Activated effector memory CD4-positive, alpha-beta T cell treated with anti-CD3 and anti-CD28 coated beads, Interleukin-2, amount 50 U/mL, for 16 hours (primary cell): ENCODE results near the gene LOXL3.
"Not testable (repeated sequence)": the region's sequence is repeated elsewhere in the genome, so short reads cannot be mapped to it uniquely, and the experiment has no call there.

Experiments
- DNase-seq: peaks from one replicate; pipeline ENCODE4 v3.0.0-alpha.2; 2020

Gene LOXL3

DNA sequence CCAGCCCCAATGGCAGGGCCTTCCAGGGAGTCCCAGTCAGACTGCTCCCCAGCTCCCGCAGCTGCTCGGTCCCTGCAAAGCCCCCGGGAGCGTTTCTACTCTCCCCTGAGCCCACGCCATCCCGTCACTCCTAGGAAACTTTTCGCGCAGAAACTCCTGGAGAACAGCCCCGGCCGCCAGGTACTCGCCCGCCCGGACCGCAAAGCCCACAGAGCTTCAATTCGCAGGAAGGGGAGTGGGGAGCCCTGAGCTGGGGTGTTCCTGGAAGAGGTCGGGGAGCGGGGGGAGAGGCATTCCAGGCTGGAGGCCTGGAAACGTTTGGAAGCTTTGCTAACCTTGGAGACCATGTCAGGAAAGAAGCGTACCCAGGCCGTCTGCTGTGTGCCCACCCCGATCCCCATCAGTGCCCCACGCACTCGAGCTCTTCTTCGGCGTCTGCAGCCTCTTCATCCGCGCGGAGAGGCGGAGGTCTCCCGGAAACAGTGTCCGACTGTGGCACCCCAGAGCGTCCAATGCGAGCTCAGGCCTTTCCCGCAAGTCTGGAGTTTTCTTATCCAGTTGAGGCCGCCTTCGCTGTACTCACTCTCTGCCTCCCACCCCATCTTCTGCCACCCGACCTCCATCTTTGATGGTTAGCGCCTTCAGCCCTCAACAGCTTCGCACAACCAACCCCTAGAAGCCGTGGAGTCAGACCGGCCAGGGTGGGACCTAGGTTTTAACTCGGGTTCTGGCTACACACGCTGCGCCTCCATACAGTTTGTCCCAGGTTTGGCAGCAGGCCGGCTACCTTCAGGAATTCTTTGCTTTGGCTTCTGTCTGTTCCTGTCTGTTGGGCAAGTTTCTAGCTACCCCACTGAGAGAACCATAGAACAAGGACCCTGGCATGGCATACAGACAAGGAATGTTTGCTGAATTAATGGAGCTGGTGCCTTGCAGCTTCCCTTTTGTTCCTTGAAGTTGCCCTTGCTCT, 50.0 kb downstream of the LOXL3 start:
- DNase-seq, result no peak

DNA sequence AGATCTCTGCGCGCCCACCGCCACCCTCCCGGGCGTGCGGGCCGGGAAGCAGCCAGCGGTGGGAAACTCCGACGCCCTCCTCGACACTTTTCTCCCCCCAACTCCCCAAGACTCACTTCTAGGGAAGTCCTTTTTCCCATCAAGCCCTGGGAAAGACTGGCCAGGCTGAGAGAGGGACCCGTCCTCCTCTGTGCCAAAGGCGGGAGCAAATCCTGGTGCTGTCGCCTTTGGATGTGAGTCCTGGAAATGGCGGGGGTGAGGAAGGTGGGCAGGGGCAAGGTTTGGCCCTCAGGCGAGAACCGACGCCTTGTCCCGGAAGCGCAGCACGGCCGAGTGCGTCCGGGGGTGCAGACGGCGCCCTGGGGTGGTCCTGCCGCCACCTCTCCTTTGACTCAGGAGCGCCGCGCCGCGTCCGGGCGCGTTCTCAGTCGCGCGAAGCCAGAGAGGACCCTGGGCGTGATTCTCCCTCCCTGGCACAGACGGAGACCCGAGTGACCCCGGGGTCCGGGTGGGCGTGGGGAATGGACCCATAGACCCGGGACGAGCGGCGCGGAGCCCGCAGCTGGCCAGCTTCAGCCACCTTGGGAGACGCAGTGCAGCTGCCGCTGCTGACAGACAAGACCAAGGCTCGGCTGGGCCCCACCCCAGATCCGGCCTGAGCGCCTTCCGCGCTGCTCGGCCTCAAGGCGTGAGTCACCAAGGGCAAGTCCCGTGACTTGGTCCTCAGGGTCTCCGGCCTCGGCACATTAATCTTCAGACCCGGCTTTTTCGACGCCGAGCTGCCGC, 50.8 kb downstream of the LOXL3 start:
- DNase-seq, result peak; percentile 82

DNA sequence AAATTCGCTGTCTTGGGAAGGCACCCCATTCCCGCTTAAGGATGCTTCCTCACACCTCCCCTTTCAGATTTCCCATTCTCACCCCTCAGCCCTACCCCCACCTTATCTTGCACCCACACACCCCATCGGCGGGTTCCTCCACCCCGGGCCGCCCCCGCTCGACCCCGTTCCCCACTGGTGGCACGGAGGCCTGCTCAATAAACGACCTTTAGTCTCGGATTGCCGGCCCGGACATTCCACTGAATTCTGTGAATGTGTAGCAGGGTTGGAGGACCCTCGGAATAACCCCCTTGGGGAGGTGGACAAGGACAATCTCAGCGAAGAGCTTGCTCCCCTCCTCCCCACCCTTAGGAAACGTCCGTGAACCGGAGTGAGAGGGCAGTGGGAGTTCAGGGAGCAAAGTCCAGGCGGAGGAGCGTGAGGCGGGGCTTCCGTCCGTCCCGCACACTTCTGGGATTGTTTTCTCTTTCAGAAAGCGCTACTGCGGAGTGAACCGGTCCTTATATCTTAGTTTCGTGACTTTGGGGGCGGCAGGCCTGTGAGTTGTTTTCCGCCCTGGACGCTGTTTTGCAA, 51.5 kb downstream of the LOXL3 start:
- no peak for DNase-seq

DNA sequence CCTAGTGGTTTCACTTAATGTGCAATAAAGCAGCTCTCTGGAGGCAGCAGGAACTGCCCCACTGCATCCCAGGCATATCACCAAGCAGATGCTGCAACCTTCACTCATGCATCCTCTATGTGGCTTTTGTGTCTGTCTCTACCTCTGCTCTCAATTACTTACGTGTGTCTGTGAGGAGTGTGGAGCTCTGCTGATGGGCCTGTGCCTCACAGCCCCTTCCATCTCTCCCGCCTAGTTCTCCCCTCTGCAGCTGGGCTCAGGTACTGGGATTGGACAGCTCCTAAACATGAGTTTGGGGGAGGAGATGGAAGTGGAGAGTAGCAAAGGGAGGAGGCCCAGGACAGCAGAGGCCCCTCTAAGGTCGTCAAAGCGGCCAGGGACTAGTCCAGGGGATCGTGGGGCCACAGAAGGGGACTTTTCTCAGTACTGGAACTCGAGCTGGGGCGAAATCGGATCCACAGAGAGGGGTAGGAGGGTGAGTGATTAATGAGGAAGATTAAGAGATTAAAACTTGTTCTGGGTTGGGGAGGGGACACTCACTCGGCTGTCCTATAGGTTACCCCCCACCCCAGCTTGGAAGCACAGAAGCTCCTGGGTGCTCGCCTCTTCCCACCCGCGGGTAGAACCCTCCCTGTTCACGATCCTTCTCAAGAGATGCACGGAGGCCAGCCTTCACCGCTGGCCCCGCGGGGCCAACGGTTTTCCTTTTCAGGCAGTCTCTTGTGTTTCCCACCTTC, 52.2 kb downstream of the LOXL3 start:
- no peak for DNase-seq

DNA sequence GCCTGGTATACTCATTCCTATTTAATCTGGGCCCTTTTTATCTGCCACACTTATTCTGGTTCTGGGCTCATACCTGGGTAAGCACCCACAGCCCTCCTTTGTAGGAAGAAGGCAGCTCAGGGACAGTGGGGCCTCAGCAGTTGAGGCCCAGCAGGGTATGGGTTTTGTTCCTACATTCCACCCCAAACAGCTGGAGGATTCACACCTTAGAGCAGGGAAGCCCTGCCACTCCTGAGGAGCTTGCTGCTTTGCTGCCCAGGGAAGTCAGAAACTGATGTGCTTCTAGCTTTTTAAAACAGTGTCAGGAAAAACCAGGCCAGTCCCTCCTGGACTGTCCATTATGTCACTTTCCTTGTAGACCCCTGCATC, 53.2 kb downstream of the LOXL3 start:
- no peak for DNase-seq

GRCh38 chr2:74499940-74500577, 53.7 kb downstream of the LOXL3 start:
- no peak for DNase-seq

- peak; percentile 72 for DNase-seq
Measured at GRCh38 chr2:74499267-74499939, 54.3 kb downstream of the LOXL3 start, which contains the start of gene LBX2. LBX2 (minus strand) TSS chr2:74499603; CDS start chr2:74499537, 66 bp downstream.

GRCh38 chr2:74498500-74499266, 55.1 kb downstream of the LOXL3 start:
- DNase-seq, result peak; percentile 65

GRCh38 chr2:74497777-74498499, 55.8 kb downstream of the LOXL3 start:
- peak; percentile 73 for DNase-seq

DNA sequence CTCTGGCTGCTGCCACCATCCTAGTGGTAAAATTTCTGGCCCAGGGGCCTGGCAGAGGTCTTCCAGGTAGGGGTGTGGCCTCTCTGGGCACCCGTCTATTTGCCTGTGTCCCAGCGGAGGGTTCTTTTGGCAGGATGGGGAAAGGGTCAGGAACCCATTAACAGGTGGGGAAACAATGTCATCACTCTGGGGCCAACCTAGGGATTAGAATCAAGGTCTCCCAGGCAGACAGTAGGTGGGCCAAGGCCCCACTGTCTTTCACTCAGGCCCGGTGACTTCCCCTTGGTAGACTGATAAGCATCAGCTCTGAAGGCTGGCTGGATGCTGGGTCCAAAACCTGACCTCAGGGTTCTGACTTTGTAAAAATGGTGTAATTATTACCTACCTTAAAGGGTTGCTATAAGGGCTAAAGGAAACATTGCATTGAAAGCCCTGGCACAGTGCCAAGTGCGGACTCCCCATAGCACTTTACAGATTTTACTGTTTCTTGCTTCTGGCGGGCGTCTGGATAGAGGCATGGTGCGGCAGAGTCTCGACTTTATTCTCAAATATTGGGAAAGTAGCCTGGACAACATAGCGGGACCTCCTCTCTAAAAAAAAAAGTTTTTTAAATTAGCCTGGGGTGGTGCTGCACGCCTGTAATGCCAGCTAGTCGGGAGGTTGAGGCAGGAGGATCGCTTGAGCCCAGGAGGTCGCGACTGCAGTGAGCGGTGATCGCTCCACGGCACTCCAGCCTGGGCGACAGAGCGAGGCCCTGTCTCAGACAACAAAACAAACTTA, 56.6 kb downstream of the LOXL3 start:
- DNase-seq, result no peak

GRCh38 chr2:74495440-74495839, 58.3 kb downstream of the LOXL3 start:
- no peak for DNase-seq

DNA sequence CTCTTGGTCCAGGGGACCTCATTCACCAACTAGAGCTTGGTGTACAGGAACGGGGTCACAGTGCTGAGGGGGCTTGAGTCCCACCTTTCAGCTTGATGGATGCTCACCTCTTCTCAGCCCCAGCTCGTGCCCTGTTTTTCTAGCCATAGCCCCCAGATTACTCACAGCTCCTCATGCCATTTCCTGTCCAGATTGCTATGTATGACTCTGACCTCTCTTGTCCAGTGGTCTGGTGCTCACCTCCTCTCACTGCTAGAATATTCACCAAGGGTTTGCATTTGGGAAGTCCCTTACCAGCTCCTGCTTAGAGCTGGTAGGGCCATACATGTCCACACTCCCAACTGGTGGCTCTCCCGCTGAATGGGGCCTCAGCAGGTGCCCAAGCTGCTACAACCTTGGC, 60.2 kb downstream of the LOXL3 start:
- no peak for DNase-seq

DNA sequence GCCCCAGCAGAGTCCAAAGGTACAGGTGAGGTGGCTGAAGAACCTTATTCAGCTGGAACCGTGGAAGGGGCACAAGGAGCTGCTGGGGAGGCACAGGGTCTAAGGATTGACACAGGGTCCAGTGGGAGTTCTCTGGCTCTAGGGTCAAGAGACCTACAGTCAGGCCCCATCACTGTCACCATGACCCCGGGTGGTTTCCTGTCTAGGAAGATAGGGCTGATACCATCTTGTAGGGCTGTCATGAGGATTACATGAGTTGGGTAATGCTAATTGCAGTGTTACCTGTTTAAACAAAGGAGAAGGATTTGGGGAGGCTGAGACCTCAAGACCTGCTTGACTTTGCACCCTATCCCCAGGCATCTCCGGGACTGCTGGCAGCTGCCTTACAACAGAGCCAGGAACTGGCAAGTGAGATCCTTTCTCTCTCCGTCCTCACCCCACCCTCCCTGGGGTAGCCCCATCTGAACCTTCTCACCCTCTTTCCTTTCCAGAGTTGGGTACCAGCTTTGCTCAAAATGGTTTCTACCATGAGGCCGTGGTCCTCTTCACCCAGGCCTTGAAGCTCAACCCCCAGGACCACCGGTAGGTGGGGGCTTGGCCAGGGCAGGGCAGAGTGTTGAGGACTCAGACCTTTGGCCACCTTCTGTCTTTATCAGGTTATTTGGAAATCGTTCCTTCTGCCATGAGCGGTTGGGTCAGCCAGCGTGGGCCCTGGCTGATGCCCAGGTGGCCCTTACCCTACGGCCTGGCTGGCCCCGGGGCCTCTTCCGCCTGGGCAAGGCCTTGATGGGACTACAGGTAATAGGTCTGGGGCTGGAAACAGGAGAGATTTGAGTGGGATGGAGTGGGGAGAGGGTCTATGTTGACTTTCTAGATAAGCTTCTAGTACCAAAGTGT, 61.8 kb downstream of the LOXL3 start:
- no peak for DNase-seq

- no peak for DNase-seq
Measured at GRCh38 chr2:74489906-74490305, 63.8 kb downstream of the LOXL3 start.

DNA sequence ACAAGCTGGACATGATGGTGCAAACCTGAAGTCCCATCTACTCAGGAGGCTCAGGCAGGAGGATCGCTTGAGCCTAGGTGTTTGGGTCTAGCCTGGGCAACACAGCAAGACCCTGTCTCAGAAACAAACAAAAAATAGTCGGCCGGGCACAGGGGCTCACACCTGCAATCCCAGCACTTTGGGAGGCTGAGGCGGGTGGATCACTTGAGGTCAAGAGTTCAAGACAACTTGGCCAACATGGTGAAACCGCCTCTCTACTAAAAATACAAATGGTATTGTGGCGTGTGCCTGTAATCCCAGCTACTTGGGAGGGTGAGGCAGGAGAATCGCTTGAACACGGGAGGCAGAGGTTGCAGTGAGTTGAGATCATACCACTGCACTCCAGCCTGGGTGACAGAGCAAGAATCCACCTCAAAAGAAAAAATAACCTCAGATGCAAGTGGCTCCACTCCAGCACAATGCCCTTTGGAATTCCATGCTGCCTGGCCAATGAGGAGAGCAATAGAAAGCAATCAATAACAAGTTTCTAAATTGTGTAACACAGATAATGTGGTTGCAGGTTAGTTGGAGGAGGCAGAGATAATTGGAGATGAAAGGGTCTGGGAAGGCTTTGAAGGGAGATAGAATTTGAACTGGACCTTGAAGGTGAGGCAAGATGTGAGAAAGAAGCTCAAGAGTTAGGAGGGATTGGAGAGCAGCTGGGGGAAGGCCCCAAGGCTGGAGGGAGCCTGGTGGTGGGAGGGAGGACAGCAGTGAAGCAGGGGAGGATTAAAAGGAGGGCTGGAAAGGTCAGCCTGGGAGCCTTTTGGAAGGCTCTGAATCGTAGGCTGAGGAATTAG, 64.9 kb downstream of the LOXL3 start:
- DNase-seq, result no peak

DNA sequence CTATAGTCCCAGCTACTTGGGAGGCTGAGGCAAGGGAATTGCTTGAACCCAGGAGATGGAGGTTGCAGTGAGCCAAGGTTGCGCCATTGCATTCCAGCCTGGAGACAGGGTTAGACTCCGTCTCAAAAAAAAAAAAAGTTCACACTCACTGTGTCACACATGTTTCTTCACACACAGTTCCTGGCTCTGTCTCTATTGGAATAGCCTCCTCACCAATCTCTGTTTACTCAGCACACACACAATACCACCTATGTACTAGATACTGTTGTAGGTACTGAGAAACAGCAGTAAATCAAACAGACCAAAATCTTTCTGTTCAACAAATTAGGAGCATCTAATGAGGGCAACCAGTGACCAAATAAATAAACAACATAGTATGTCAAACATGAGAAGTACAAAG, 67.6 kb downstream of the LOXL3 start:
- no peak for DNase-seq

DNA sequence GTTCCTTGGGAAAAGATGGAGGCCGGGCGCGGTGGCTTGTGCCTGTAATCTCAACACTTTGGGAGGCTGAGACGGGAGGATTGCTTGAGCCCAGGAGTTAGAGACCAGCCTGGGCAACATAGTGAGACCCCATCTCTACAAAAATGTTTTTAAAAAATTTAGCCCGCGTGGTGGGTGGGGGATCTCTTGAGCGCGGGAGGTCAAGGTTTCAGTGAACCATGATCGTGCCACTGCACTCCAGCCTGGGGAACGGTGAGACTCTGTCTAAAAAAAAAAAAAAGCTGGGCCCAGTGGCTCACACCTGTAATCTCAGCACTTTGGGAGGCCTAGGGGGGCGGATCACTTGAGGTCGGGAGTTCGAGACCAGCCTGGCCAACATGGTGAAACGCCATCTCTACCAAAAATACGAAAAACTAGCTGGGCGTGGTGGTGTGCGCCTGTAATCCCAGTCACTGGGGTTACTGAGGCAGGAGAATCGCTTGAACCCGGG, 70.0 kb downstream of the LOXL3 start:
- not testable (repeated sequence) for DNase-seq
